Stimulated activated CD8-positive, alpha-beta memory T cell treated with anti-CD3 and anti-CD28 coated beads, Interleukin-2, amount 100 ng/mL, for 48 hours (primary cell): ENCODE data around the gene CABP2.
"Not testable (repeated sequence)": the region's sequence is repeated elsewhere in the genome, so short reads cannot be mapped to it uniquely, and the experiment has no call there.

Source experiments
- DNase-seq, 2 donors: peaks; one replicate each; pipeline ENCODE4 v3.0.0-alpha.2; 2020; ENCODE audit warnings: low read depth in 2 of 2

The CABP2 gene

GRCh38 chr11:67476692-67477091 lies 46.6 kb downstream of the CABP2 start:
- DNase-seq, result not testable (repeated sequence)

GRCh38 chr11:67472882-67473281 lies 50.4 kb downstream of the CABP2 start:
- no peak for DNase-seq

GRCh38 chr11:67470337-67471002 lies 52.8 kb downstream of the CABP2 start:
- DNase-seq, result no peak

- no peak for DNase-seq
Measured at GRCh38 chr11:67469508-67469811, 53.8 kb downstream of the CABP2 start.
